Choroid plexus epithelial cell (primary cell): ENCODE data around the gene P2RY8.

Experiments used
- DNase-seq: peaks from one replicate; pipeline ENCODE4 v3.0.0-alpha.2; 2010; ENCODE audit warnings: low read depth
- H3K4me3 ChIP-seq: 2 replicates; pipeline ENCODE4 v1.5.1; 2011; ENCODE audit warnings: low read depth, mild to moderate bottlenecking, control low read depth, low read length, moderate library complexity
- TF ChIP-seq, protein P1 (sequence below): conservative IDR thresholded peaks from 2 replicates; pipeline ENCODE4 v1.5.1; 2011; ENCODE audit warnings: low read depth, mild to moderate bottlenecking, control low read depth, inconsistent platforms, low read length, moderate library complexity

The P2RY8 gene

DNA sequence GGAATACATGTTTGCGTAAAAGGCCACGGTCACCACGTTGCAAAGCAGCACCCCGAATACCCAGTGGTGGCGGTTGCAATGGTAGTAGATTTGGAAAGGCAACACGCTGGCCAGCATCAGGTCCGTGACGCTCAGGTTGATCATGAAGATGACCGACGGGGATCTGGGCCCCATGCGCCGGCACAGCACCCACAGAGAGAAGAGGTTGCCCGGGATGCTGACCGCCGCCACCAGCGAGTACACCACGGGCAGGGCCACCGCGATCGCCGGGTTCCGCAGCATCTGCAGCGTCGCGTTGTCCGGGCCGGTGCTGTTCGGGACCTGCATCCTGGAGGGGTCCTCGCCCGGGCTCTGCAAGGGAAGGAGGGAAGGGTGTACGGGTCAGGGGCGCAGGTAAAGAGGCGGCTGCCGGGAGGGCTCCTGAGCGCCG lies 70.7 kb downstream of the P2RY8 start:
- TF ChIP-seq, protein P1, sequence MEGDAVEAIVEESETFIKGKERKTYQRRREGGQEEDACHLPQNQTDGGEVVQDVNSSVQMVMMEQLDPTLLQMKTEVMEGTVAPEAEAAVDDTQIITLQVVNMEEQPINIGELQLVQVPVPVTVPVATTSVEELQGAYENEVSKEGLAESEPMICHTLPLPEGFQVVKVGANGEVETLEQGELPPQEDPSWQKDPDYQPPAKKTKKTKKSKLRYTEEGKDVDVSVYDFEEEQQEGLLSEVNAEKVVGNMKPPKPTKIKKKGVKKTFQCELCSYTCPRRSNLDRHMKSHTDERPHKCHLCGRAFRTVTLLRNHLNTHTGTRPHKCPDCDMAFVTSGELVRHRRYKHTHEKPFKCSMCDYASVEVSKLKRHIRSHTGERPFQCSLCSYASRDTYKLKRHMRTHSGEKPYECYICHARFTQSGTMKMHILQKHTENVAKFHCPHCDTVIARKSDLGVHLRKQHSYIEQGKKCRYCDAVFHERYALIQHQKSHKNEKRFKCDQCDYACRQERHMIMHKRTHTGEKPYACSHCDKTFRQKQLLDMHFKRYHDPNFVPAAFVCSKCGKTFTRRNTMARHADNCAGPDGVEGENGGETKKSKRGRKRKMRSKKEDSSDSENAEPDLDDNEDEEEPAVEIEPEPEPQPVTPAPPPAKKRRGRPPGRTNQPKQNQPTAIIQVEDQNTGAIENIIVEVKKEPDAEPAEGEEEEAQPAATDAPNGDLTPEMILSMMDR = no peak
- no peak overlapping the region for H3K4me3 ChIP-seq
- DNase-seq = no peak

DNA sequence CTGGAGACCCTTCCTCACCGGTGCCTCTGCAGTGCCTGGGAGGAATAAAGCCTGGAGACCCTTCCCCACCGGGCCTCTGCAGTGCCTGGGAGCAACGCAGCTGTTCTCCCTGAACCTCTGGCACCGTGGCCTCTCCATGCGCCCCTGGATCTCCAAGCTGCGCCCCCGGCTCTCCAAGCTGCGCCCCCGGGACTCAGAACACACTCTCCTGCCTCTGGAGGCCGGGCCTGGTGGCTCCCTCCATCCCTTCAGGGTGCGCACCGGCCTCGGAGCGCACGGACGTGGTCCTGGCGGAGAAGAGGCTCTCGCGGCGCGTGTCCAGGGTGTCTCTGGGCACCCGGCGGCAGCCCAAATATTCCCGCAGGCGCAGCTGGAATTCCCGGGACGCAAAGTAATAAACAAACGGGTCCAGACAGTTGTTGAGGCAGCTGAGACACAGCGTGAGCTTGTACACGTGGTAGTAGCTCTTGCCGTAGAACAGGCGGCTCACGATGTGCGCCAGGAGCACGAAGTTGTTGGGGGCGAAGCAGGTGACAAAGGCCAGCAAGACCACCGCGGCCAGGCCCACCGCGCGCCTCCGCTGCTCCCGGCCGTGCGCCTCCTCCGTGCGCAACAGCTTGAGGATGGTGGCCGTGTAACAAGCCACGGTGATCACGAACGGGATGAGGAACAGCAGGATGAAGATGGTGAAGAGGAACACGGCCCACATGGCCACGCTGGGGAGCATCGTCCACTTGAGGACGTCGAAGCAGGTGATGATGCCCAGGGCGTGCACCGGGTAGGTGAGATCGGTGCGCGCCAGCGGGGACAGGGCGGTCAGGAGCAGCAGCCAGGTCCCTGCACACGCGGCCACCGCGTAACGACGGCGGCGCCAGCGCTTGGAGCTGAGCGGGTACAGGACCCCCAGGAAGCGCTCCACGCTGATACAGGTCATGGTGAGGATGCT lies 71.4 kb downstream of the P2RY8 start:
- DNase-seq = no peak
- no peak overlapping the region for H3K4me3 ChIP-seq
- TF ChIP-seq, protein P1 = no peak

DNA sequence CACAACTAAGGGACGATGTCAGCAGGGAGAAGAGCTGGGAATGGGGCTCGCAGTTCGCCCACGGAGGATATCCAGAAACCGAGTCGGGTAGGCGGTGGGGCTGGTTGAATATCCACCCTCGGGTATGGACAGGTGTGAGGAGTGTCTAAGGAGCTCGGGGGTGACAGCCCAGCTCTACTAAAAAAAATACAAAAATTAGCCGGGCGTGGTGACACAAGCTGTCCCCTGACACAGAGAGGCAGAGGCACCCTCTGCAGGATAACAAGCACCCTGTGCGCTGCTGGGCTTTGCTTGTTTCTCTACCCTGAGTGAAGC lies 72.1 kb downstream of the P2RY8 start:
- no peak for DNase-seq
- H3K4me3 ChIP-seq = no peak overlapping the region
- TF ChIP-seq, protein P1 = no peak

DNA sequence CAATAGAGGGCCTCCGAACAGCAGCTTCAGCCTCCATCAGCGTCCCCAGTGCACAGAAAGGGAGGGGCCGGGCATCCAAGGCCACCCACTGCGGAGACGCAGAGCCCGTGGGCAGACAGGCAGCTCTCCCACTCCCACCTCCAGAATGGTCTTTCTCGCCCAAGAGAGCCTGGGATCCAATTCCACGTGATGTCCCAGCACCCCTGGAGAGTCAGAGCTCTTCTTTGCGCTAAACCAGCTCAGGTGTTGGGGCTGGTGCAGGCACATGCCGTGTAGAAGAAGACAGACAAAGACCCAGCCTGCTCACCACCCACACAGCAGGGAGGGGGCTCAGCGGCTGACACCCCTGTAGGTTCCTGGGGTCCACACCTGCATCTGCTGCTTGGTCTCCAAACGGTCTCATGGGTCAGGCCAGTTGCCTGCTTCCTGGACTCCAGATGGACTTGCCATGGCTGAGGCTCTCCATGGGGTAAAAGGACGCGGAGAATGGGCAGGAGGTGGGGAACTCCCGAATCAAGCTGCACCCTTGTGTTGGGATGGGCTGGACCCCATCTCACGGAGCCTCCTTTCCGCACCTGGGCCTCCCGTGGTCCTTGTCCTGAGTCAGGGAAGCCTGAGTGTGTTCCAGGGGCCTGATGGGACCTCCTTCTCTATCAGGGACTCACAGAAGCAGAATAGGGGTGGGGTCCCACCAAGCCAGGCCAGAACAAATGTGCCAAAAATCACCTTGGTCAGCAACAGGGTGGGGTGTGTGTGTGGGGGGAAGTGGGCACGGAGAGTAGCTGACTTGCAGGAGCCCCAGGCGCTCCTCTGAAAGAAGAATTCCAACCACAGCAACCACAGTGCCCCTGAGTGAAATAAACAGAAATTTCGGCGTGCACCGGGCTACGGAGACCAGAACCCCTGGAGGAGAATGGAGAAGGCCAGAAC lies 72.7 kb downstream of the P2RY8 start:
- no peak overlapping the region for H3K4me3 ChIP-seq
- TF ChIP-seq, protein P1 = no peak
- no peak for DNase-seq

DNA sequence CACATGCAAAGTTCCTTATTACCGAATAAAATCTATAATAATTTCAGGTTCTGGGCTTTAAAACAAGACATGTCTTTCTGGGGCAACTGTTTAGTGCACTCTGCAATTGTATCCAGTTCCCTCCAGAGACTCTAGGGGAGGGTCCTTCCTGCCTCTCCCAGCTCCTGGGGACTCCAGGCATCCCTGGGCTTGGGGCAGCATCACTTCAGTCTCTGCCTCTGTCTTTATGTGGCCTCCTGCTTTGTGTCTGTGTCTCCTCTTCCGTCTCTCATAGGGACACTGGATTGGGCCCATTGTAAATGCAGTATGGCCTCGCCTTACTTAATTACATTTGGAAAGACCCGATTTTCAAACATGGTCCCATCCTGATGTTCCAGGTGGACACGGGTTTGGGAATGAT lies 73.4 kb downstream of the P2RY8 start:
- no peak overlapping the region for H3K4me3 ChIP-seq
- TF ChIP-seq, protein P1 = no peak
- no peak for DNase-seq

DNA sequence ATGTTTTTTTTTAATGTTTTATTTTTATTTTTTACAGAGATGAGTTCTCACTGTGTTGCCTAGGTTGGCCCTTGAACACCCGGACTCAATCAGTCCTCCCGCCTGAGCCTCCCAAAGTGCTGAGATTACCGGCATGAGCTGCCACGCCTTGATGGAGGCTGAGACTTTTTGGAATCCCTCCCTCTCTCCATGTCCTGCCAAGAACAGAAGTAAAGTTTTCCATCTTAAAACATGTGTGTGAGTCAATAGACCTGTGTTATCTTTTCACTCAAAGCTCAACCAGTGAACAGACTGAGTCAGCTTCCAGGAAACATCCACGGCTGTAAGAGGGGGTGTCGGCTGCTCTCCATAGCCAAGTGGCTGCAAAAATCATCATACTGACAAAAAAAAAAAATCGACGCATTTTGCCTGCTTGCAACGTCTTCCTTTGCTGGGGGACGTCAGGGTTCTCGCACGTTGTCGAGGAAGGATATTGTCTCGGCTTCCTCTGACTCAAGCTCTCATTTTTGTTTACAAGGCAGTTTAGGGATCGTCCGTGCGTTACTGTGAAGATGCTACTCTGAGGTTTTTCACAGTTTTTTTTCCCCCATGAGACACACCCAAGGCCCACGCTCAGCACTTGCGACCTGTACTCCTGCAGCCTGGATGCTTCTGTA lies 74.3 kb downstream of the P2RY8 start:
- H3K4me3 ChIP-seq = no peak overlapping the region
- peak; percentile 76 for DNase-seq
- TF ChIP-seq, protein P1 = no peak
